SK-N-SH (cell line): ENCODE results near the gene PRKCA. TPM values are rescaled to one million over a fixed set of nuclear protein-coding genes. Genes with fewer than 3 reads are reported as not detected.

Experiments used
- CTCF ChIA-PET: fragments of 300-600, 350-600 bp; formaldehyde crosslinking; extraction: SDS; loops from one replicate; lab custom pipeline; 2021; lab: Yijun Ruan, JAX
- POLR2A ChIA-PET: fragments of 350-600 bp; sonication (Branson Sonifier 250); formaldehyde crosslinking; extraction: SDS; loops from one replicate; lab custom pipeline; 2020; ENCODE audit warnings: antibody characterized with exemption, inconsistent platforms; lab: Yijun Ruan, JAX
- DNase-seq: peaks from one replicate; pipeline ENCODE4 v3.0.0; 2012
- H2AFZ ChIP-seq: fragments of 200-600 bp; sonication (generic); 2 replicates; pipeline ENCODE4 v1.8.1; 2016; ENCODE audit warnings: antibody characterized with exemption, mild to moderate bottlenecking, low read depth
- H3F3A ChIP-seq: fragments of 200-600 bp; sonication (generic); replicated peaks from 2 replicates; pipeline ENCODE3; 2016; ENCODE audit warnings: antibody characterized with exemption, mild to moderate bottlenecking; ENCODE audit not compliant: insufficient read depth
- H3K27ac ChIP-seq, 2 experiments: fragments of 200-500 bp in 1 of 2; fragments of 200-600 bp in 1 of 2; sonication (Bioruptor generic) in 1 of 2; sonication (generic), shearing (Covaris generic) in 1 of 2; 2 replicates each; pipeline versions ENCODE4 v1.5.1 to v1.6.1; 2014 to 2016; ENCODE audit warnings: low read depth in 2 of 2, inconsistent platforms in 1 of 2, low read length in 1 of 2, mild to moderate bottlenecking in 1 of 2, mixed read lengths in 1 of 2
- H3K27me3 ChIP-seq: fragments of 200-600 bp; sonication (generic), shearing (Covaris generic); 2 replicates; pipeline ENCODE4 v1.6.1; 2016; ENCODE audit warnings: mixed run types; ENCODE audit not compliant: insufficient read depth
- H3K36me3 ChIP-seq, 2 experiments: fragments of 200-500 bp in 1 of 2; fragments of 200-600 bp in 1 of 2; sonication (Bioruptor generic) in 1 of 2; sonication (generic) in 1 of 2; replicated peaks in 1 of 2; 2 replicates each; pipeline versions ENCODE3 to v1.5.1; 2014 to 2016; ENCODE audit warnings: low read length in 1 of 2, mild to moderate bottlenecking in 1 of 2; ENCODE audit not compliant: insufficient read depth in 2 of 2, control insufficient read depth in 1 of 2
- H3K4me1 ChIP-seq, 2 experiments: fragments of 200-500 bp in 1 of 2; fragments of 200-600 bp in 1 of 2; sonication (Bioruptor generic) in 1 of 2; sonication (generic), shearing (Covaris generic) in 1 of 2; 2 replicates each; pipeline versions ENCODE4 v1.5.1 to v1.6.1; 2014 to 2016; ENCODE audit warnings: low read depth in 1 of 2, low read length in 1 of 2, mixed run types in 1 of 2; ENCODE audit not compliant: insufficient read depth in 2 of 2, control insufficient read depth in 1 of 2
- H3K4me2 ChIP-seq: fragments of 200-600 bp; sonication (generic), shearing (Covaris generic); 2 replicates; pipeline ENCODE4 v1.6.1; 2017; ENCODE audit warnings: mixed run types
- H3K4me3 ChIP-seq, 2 experiments: fragments of 200-500 bp in 1 of 2; fragments of 200-600 bp in 1 of 2; sonication (Bioruptor generic) in 1 of 2; sonication (generic), shearing (Covaris generic) in 1 of 2; 2 replicates each; pipeline versions ENCODE4 v1.5.1 to v1.8.1; 2014 to 2016; ENCODE audit warnings: low read depth in 2 of 2, inconsistent platforms in 1 of 2, low read length in 1 of 2, mild to moderate bottlenecking in 1 of 2, mixed read lengths in 1 of 2, moderate library complexity in 1 of 2
- H3K79me2 ChIP-seq: fragments of 200-600 bp; sonication (generic); 2 replicates; pipeline ENCODE4 v1.8.1; 2017; ENCODE audit warnings: mild to moderate bottlenecking; ENCODE audit not compliant: insufficient read depth
- H3K9ac ChIP-seq: fragments of 200-600 bp; sonication (generic); 2 replicates; pipeline ENCODE4 v1.6.1; 2017; ENCODE audit warnings: mixed run types
- H3K9me2 ChIP-seq: fragments of 200-600 bp; sonication (generic); 2 replicates; pipeline ENCODE4 v1.6.1; 2017; ENCODE audit warnings: mixed run types
- H3K9me3 ChIP-seq: fragments of 200-600 bp; sonication (generic); 2 replicates; pipeline ENCODE4 v1.6.1; 2017; ENCODE audit warnings: mixed run types, mild to moderate bottlenecking, moderate library complexity
- H4K20me1 ChIP-seq: fragments of 200-600 bp; sonication (generic); 2 replicates; pipeline ENCODE4 v1.6.1; 2017; ENCODE audit warnings: mild to moderate bottlenecking, mixed run types; ENCODE audit not compliant: insufficient read depth
- EP300 ChIP-seq, 2 experiments: IDR thresholded peaks; 2 replicates each; pipeline versions ENCODE4 v1.4.0 to v1.6.1; 2012; ENCODE audit warnings: borderline replicate concordance in 1 of 2, low read depth in 1 of 2, low read length in 1 of 2
- FOXM1 ChIP-seq: IDR thresholded peaks from 2 replicates; pipeline ENCODE4 v1.4.0; 2012; ENCODE audit warnings: low read depth, mild to moderate bottlenecking
- GATA2 ChIP-seq: sonication (generic); formaldehyde crosslinking; IDR thresholded peaks from 2 replicates; pipeline ENCODE4 v1.5.0; 2020; ENCODE audit warnings: mild to moderate bottlenecking, missing genetic modification reagents
- JUND ChIP-seq: IDR thresholded peaks from 2 replicates; pipeline ENCODE4 v1.4.0; 2012
- MEF2A ChIP-seq: IDR thresholded peaks from 2 replicates; pipeline ENCODE4 v1.4.0; 2012; ENCODE audit warnings: low read depth, borderline replicate concordance
- MXI1 ChIP-seq: IDR thresholded peaks from 2 replicates; pipeline ENCODE4 v1.6.1; 2012; ENCODE audit warnings: mild to moderate bottlenecking, low read depth, low read length, improper control_type of control experiment
- RAD21 ChIP-seq: IDR thresholded peaks from 2 replicates; pipeline ENCODE4 v1.6.1; 2012; ENCODE audit warnings: mild to moderate bottlenecking, low read length
- RXRA ChIP-seq: IDR thresholded peaks from 2 replicates; pipeline ENCODE4 v1.4.0; 2012; ENCODE audit warnings: low read depth, mild to moderate bottlenecking, borderline replicate concordance
- SIN3A ChIP-seq: IDR thresholded peaks from 2 replicates; pipeline ENCODE4 v1.6.1; 2012; ENCODE audit warnings: low read depth, mild to moderate bottlenecking, low read length, moderate library complexity, borderline replicate concordance
- SMC3 ChIP-seq: IDR thresholded peaks from 2 replicates; pipeline ENCODE4 v1.6.1; 2012; ENCODE audit warnings: low read depth, low read length, improper control_type of control experiment
- TCF12 ChIP-seq: IDR thresholded peaks from 2 replicates; pipeline ENCODE4 v1.4.0; 2012
- WGBS: methylation state at CpG from one replicate; pipeline ENCODE4 v1.1.6; 2017; ENCODE audit warnings: low lambda C conversion rate; 5-methylcytosine and 5-hydroxymethylcytosine counted together
- polyA plus RNA-seq, 3 experiments: library from polyadenylated mRNA; depleted of rRNA; stranded (reverse); fragments of >200 nt; gene quantifications; 2 replicates each; pipeline ENCODE4 v1.2.3, GENCODE V29; 2012
- TF ChIP-seq, protein P1 (sequence below): fragments of 150-350 bp; IDR thresholded peaks from 2 replicates; pipeline ENCODE4 v1.6.1; 2016; ENCODE audit warnings: mild to moderate bottlenecking, low read depth, low read length
- TF ChIP-seq, protein P2 (sequence below): IDR thresholded peaks from 2 replicates; pipeline ENCODE4 v1.4.0; 2012; ENCODE audit warnings: low read depth, borderline replicate concordance

The PRKCA gene
- polyA plus RNA-seq, 1 of the 3 experiments (the other 2 are of a cell fraction): 108 TPM

DNA sequence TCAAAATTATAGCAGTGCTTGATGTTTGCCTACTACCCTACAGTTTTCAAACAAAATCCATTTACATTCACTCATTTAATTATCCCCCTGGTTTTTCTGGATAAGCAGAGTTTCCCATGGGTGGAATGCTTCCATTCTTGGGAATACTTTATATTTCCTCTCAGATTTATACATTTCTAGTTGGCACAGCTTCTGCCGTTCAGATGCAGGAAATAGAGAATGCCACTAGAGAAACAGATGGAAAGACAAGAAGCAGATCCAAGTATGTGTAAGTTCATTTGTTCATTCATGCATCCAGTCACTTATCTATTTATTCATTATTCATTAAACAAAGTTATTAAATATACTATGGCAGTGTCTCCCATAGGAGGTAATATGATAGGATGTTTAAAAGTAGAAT lies 467.5 kb downstream of the PRKCA start:
- peaks cover 0 to 5% of the 10 kb centered on the region in 2 experiments; a peak in 2 of 4 replicates for H3K4me1 ChIP-seq
- no peak overlapping the region for H2AFZ ChIP-seq
- 52% methylated on average over 1 of the region's 1 CpG for WGBS
- no peak overlapping the region for H3K9ac ChIP-seq
- H3K36me3 ChIP-seq: peaks cover 33 to 70% of the 10 kb centered on the region in 2 experiments
- H3F3A ChIP-seq: no peaks in the 10 kb centered on the region
- ChIA-PET CTCF (interaction anchor here (0.8 to 2.1 kb wide), 5 partner anchors 9 to 42 kb away, joined by 3 to 7 read pairs (median 4); no protein-coding TSS in a partner anchor), POLR2A (no interaction called here)
- no peak overlapping the region for H3K4me2 ChIP-seq
- no peaks in the 10 kb centered on the region for H3K9me3 ChIP-seq
- no peak overlapping the region for H3K27ac ChIP-seq
- H3K27me3 ChIP-seq: no peaks in the 10 kb centered on the region
- H3K4me3 ChIP-seq: no peak overlapping the region
- DNase-seq: no peak
- no peaks in the 10 kb centered on the region for H3K79me2 ChIP-seq
- no peak for TF ChIP-seq GATA2
- H4K20me1 ChIP-seq: no peaks in the 10 kb centered on the region
- no peaks in the 10 kb centered on the region for H3K9me2 ChIP-seq

DNA sequence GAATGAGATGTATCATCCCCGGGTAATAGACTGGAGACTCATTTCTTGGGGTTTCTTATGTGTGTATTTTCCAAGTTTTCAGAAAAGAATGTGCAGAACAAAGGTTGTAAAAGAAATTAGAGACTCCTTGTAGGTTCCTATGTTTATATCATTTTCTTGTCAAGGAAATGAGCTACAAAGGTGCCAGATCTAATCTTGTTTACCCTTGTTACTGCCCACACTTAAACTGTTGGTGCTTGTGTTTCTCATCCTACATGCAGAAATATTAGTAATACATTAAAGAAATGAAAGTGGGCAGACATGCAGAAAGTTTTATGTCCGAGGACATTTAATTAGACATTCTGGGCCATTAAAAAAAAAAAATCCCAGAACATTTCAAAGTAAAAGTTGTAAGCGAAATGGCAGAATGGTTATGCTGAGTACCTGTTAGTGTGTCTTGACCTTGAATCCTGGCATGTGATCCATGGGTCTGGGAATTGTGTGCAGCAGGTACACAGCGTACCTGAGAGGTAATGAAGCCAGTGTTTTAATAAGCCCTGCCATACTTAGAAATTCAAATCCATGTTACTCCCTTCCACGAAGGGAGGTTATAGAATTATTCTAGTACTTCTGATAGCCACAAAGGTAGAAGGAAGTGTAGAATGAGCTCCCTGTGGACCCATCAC lies 469.9 kb downstream of the PRKCA start:
- H3K27ac ChIP-seq: no peak overlapping the region
- peaks cover 41 to 69% of the 10 kb centered on the region in 2 experiments for H3K36me3 ChIP-seq
- no peak overlapping the region for H3K4me2 ChIP-seq
- no peaks in the 10 kb centered on the region for H3K27me3 ChIP-seq
- no peak for DNase-seq
- CTCF ChIA-PET: interaction anchor here (0.9 to 1.4 kb wide), 3 partner anchors 11 to 44 kb away, joined by 3 to 4 read pairs (median 4); no protein-coding TSS in a partner anchor
- POLR2A ChIA-PET: no interaction called here
- H3K79me2 ChIP-seq: no peaks in the 10 kb centered on the region
- no peak overlapping the region for H3K9ac ChIP-seq
- H3F3A ChIP-seq: no peaks in the 10 kb centered on the region
- TF ChIP-seq MEF2A (no peak), SMC3 (no peak), SIN3A (no peak), FOXM1 (no peak), RAD21 (no peak), TCF12 (no peak), RXRA (no peak), JUND (no peak)
- TF ChIP-seq, protein P1, sequence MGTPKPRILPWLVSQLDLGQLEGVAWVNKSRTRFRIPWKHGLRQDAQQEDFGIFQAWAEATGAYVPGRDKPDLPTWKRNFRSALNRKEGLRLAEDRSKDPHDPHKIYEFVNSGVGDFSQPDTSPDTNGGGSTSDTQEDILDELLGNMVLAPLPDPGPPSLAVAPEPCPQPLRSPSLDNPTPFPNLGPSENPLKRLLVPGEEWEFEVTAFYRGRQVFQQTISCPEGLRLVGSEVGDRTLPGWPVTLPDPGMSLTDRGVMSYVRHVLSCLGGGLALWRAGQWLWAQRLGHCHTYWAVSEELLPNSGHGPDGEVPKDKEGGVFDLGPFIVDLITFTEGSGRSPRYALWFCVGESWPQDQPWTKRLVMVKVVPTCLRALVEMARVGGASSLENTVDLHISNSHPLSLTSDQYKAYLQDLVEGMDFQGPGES: no peak
- no peak overlapping the region for H3K4me3 ChIP-seq
- no peaks in the 10 kb centered on the region for H3K9me3 ChIP-seq
- no peaks in the 10 kb centered on the region for H4K20me1 ChIP-seq
- WGBS: 92% methylated on average over 5 of the region's 5 CpGs
- H2AFZ ChIP-seq: no peak overlapping the region
- H3K4me1 ChIP-seq: peaks cover 0 to 18% of the 10 kb centered on the region in 2 experiments; a peak in 2 of 4 replicates
- H3K9me2 ChIP-seq: no peaks in the 10 kb centered on the region

DNA sequence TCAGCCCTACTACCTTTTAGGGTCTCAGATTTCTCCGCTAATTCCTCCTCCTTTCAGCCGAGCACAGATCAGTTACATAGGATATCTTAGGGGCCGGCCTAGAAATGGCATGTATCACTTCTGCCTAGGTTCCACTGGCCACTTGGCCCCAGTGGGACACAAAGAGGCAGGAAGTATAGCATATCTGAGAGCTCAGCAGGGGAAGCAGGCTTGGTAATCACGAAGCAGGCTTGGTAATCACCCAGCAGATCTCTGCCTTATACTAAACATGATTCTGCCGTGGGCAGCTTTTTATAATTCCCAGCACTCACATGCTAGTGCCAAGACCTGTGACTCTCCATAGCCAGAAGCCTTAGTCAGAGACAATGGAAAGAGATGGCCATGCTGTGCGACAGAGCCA lies 472.9 kb downstream of the PRKCA start:
- ChIA-PET CTCF (interaction anchor here (1.0 to 1.8 kb wide), 3 partner anchors 10 to 125 kb away, joined by 4 to 6 read pairs (median 5); no protein-coding TSS in a partner anchor), POLR2A (interaction anchor here (0.6 to 1.3 kb wide), 3 partner anchors 18 to 43 kb away, joined by 3 read pairs; no protein-coding TSS in a partner anchor)
- H3F3A ChIP-seq: no peaks in the 10 kb centered on the region
- H3K9me2 ChIP-seq: no peaks in the 10 kb centered on the region
- no peak overlapping the region for H3K4me2 ChIP-seq
- TF ChIP-seq RAD21 (peak; percentile 6; the same call in 1 of the 2 replicates), MXI1 (peak; percentile 34; the same call in 1 of the 2 replicates), EP300 (IDR thresholded peaks at IDR 0.05; ENCODE audit: borderline replicate concordance in 1 of 2, low read depth in 1 of 2, low read length in 1 of 2) (peak in 1 of 2 experiments; percentile 33; a peak in 1 of 4 replicates), GATA2 (peak; percentile 71), TCF12 (no peak)
- TF ChIP-seq, protein P2, sequence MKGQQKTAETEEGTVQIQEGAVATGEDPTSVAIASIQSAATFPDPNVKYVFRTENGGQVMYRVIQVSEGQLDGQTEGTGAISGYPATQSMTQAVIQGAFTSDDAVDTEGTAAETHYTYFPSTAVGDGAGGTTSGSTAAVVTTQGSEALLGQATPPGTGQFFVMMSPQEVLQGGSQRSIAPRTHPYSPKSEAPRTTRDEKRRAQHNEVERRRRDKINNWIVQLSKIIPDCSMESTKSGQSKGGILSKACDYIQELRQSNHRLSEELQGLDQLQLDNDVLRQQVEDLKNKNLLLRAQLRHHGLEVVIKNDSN: no peak
- H3K4me1 ChIP-seq: peaks cover 0 to 16% of the 10 kb centered on the region in 2 experiments; a peak in 1 of 4 replicates
- H2AFZ ChIP-seq: no peak overlapping the region
- peaks cover 51 to 77% of the 10 kb centered on the region in 2 experiments for H3K36me3 ChIP-seq
- peak overlapping the region in 1 of 2 experiments; percentile 78; a peak in 2 of 4 replicates for H3K27ac ChIP-seq
- peak; percentile 57 for DNase-seq
- no peak overlapping the region for H3K4me3 ChIP-seq
- no peaks in the 10 kb centered on the region for H3K79me2 ChIP-seq
- H3K9ac ChIP-seq: no peak overlapping the region
- no peaks in the 10 kb centered on the region for H3K9me3 ChIP-seq
- 90% methylated on average over 6 of the region's 6 CpGs for WGBS
- H4K20me1 ChIP-seq: no peaks in the 10 kb centered on the region
- no peaks in the 10 kb centered on the region for H3K27me3 ChIP-seq
